ENCODE results near the gene DDI1.

DNA sequence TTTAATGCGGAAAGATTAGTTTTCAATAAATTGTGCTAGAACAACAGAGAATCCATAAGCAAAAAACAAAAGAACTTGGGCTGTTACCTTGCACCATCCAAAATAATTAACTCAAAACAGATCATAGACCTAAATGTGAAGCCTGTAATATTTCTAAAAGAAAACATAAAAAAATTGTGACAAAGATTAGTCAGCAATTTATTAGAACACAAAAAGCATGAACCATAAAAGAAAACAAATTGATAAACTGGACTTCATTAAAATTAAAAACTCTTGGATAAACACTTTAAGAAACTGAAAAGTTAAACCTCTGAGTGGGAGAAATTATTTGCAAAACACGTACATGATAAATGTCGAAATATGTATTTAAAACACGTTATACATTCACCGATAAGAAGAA is 21.5 kb downstream of the DDI1 start:
- TF ChIP-seq, protein P1, sequence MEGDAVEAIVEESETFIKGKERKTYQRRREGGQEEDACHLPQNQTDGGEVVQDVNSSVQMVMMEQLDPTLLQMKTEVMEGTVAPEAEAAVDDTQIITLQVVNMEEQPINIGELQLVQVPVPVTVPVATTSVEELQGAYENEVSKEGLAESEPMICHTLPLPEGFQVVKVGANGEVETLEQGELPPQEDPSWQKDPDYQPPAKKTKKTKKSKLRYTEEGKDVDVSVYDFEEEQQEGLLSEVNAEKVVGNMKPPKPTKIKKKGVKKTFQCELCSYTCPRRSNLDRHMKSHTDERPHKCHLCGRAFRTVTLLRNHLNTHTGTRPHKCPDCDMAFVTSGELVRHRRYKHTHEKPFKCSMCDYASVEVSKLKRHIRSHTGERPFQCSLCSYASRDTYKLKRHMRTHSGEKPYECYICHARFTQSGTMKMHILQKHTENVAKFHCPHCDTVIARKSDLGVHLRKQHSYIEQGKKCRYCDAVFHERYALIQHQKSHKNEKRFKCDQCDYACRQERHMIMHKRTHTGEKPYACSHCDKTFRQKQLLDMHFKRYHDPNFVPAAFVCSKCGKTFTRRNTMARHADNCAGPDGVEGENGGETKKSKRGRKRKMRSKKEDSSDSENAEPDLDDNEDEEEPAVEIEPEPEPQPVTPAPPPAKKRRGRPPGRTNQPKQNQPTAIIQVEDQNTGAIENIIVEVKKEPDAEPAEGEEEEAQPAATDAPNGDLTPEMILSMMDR (conservative IDR thresholded peaks at IDR 0.05; ENCODE audit: low read depth, low read length) = no peak
- TF ChIP-seq, protein P2, sequence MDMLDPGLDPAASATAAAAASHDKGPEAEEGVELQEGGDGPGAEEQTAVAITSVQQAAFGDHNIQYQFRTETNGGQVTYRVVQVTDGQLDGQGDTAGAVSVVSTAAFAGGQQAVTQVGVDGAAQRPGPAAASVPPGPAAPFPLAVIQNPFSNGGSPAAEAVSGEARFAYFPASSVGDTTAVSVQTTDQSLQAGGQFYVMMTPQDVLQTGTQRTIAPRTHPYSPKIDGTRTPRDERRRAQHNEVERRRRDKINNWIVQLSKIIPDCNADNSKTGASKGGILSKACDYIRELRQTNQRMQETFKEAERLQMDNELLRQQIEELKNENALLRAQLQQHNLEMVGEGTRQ (IDR thresholded peaks at IDR 0.05; ENCODE audit: low read depth, low read length) = no peak
- TF ChIP-seq, protein P3, sequence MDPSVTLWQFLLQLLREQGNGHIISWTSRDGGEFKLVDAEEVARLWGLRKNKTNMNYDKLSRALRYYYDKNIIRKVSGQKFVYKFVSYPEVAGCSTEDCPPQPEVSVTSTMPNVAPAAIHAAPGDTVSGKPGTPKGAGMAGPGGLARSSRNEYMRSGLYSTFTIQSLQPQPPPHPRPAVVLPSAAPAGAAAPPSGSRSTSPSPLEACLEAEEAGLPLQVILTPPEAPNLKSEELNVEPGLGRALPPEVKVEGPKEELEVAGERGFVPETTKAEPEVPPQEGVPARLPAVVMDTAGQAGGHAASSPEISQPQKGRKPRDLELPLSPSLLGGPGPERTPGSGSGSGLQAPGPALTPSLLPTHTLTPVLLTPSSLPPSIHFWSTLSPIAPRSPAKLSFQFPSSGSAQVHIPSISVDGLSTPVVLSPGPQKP (IDR thresholded peaks at IDR 0.05; ENCODE audit: borderline replicate concordance, low read depth, low read length) = no peak
- TF ChIP-seq MXI1 (IDR thresholded peaks at IDR 0.05; ENCODE audit: borderline replicate concordance, low read depth, low read length) (no peak), RCOR1 (IDR thresholded peaks at IDR 0.05; ENCODE audit: insufficient replicate concordance, low read length) (no peak), POLR2A (IDR thresholded peaks at IDR 0.05; ENCODE audit: low read depth, low read length) (no peak), RAD21 (IDR thresholded peaks at IDR 0.05; ENCODE audit: low read length) (no peak), SMC3 (IDR thresholded peaks at IDR 0.05; ENCODE audit: low read depth, low read length) (no peak), RFX5 (IDR thresholded peaks at IDR 0.05; ENCODE audit: low read depth, low read length) (no peak), CEBPB (IDR thresholded peaks at IDR 0.05; ENCODE audit: low read depth, low read length) (no peak), MAFK (IDR thresholded peaks at IDR 0.05; ENCODE audit: low read depth, low read length) (peak; percentile 11; the same call in 1 of the 2 replicates)

All from IMR-90 (cell line).